ENCODE measurements around the gene KAT6B.

KAT6B gene

DNA sequence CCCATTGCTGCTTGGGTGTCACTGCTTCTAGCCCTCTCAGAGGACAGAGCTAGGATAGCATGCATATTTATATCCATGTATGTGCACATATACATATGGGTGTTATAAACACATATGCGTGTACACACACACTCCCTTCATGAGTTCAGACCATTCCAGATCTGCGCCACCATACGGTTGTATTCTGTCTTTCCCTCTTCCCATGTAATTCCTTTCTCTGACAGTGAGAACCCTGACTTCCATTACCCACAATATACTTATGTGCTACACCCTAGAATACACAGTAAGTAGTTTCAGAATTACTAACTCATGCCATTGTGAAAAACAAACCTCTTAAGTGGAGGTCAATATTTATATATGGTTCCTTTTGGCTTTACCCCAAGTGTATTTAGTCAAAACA lies 168.5 kb downstream of the KAT6B start:
- no peak for DNase-seq

GRCh38 chr10:74995806-74996205 lies 169.4 kb downstream of the KAT6B start:
- DNase-seq: no peak

DNA sequence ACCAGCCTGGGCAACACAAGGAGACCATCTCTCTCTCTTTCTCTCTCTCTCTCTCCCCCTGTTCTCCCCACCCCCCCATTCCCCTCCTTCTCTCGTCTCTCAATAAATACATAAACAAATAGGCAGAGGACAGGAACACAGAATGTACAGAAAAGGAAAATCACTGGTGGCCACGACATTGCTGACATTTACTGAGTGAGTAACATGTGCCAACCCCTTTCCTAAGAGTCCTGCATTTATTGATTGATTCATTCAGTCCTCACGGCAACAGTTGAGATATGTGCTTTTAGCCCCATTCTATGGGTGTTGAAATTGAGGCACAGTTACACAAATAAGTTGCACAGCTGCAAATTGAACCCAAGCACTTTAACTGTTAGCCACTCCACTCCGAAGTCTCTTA lies 170.8 kb downstream of the KAT6B start:
- no peak for DNase-seq

DNA sequence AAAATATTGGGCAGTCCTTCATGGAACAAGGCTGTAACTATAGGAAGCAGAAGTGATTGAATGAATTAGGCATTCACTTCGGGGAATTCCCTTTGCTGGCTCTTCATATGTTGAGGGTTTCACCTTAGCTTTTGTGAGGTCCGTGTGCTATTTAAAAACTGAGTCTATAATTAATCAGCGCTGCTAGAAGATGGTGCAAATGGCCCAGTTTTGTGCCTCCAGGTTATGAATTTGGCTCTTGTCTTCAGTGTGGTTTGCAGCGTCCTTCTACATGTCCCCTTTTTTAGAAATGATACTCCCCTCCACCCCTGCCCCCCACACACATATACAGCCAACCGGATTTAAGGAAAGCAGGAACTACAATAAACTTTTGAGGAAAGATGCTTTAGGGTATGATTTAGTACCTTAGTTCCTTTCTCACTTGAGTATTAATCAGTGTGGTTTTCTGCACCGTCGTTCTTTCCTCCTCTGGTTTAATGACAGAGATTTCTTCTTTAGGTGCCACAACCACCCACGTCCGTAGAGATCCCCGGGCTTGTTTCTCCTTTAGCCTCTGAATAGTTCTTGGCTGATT lies 174.4 kb downstream of the KAT6B start:
- DNase-seq: no peak

DNA sequence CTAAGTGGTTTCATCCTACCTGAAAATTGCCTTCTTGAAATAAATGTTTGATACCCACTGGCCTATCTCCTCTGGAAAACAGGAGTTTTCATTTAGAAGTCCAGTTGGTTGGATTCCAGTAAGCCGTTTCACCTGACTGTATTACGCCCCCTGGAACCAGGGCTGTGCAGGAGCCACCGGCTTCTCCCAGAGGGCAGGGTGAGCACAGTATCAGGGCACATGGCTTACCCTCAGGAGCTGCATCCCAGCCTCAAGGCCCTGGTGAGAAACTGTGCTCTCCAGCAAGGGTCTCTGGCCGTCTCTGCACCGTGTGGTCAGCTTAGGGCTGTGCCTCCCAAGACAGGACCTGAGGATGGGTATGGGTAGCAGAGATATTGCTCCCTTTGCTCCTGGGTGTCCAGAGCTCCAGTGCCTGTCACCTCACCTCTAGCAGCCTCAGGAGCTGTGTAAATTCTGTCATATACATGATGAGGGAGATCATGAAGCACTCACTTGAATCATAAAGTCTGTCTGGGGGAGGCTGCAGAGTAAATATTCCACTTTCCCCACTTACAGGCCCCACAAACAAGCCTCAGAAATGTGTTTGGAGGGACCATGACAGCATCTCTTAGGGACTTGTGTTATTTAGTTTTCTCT lies 175.4 kb downstream of the KAT6B start:
- DNase-seq: no peak

DNA sequence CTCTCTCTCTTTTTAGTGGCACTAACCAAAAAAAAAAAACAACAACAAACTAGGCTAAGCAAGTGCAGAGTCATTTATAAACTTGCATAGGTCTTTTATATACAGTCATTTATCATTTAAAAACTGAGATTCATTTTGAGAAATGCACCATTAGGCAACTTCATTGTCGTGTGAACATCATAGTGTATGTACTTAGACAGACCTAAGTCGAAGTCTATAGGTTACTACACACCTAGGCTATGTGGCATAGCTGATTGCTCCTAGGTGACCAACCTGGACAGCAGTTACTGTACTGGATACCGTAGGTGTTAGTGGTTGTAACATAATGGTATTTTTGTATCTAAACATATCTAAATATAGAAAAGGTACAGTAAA lies 175.9 kb downstream of the KAT6B start:
- no peak for DNase-seq

DNA sequence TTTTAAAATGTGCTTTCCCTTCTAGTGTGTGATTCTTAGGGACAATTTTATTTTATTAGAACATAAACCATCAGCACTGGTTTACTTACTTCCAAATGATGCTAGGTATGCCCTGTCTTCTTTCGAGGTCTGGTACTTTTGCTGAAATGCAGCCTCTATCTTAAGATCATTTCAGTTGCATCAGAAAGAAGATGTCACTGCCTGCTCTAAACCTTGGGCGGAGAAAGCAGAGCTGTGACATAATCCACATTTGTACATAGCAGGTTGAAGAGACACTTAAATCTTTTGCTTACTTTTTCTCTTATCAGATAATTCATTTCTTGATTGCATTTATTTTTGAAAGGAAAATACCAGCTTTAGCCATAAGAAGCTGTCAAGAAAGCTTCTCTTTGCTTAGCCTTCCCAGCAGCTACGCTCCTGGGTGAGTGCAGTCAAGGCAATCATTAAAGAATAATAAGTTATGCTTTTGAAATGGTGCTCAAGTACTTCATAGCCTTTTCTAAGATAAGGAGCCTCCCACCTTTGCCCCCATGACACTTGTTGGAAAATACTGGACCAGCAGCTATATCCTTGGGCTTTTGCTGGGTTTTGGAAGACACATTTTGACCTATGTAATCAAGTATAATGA lies 176.7 kb downstream of the KAT6B start:
- DNase-seq: no peak

- no peak for DNase-seq
These were observed 177.5 kb downstream of the KAT6B start for GRCh38 chr10:75003891-75004290.

GRCh38 chr10:75007646-75008045 lies 181.2 kb downstream of the KAT6B start:
- no peak for DNase-seq

GRCh38 chr10:75008952-75009351 lies 182.6 kb downstream of the KAT6B start:
- DNase-seq: no peak

DNA sequence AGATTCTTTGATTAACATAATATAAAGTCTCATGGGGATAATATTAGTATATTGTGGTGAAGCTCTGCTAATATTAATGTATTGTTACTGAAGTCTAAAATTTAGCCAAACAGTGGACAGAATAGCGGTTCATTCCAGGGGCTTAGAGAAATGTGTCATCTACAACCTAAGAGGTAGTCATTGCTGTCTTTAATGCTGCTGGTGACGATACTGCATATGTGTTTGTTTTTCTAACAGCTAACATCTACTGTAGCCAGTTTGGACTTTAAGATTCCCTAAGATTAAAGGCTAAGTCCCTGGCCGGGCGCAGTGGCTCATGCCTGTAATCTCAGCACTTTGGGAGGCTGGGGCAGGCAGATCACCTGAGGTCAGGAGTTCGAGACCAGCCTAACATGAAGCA lies 183.0 kb downstream of the KAT6B start:
- DNase-seq: no peak

- DNase-seq: no peak
These were observed 184.0 kb downstream of the KAT6B start for GRCh38 chr10:75010373-75010772.

GRCh38 chr10:75011221-75011620 lies 184.8 kb downstream of the KAT6B start:
- no peak for DNase-seq

GRCh38 chr10:75012471-75012870 lies 186.1 kb downstream of the KAT6B start:
- DNase-seq: no peak

DNA sequence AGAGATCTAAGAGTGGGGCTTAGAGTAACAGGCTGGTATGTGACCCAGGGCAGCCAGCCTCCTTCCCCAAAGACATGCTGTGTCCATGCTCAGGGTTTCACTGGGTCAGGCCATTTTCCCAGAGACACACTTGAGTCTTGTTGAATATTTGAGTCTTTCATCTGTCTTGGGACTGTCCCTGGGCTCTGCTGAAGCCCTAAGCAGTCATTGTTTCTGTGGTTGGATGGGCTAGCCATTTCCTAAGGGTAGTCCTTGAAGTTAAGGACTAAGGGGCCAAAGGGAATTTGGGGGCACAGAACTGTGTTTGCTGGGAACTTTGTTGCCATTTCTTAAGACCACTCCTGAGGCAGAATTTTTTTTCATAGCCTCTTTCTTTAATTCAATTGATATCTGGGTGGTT lies 186.6 kb downstream of the KAT6B start:
- no peak for DNase-seq

DNA sequence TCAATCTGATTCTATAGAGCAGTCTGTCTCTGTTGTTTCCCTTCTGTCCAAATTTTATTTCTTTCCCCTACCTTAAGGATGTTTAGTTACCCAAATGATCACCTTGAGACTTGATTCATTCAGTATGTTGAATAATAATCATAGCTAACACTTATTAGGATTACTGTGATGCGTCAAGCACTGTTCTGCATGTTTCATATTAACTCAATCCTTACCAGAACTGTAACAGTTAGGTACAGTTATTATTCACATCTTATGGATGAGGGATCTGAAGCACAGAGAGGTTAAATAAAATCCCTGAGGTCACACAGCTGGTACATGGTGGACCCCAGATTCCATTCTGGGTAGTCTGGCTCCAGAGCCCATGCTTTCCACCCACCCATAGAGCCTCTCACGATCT lies 187.1 kb downstream of the KAT6B start:
- DNase-seq: no peak

GRCh38 chr10:75014516-75015230 lies 188.3 kb downstream of the KAT6B start:
- no peak for DNase-seq

DNA sequence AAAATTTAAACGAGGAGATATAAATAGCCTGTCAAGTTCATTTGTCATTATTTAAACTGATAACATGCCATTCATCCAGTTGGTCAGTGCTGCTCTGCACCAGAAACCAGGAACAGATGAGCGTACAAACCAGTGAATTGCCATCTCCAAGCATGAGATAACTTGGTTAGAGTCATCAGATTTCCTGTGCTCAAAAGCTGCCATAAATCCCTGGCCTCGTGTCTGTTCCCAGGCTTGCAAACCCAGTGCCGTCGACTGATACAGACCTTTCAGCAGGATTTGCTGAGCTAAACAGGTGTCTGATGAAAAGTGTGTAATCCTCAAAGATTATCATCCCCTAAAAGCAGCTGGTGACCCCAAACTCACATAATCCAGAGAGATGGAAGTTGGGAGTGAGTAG lies 189.0 kb downstream of the KAT6B start:
- DNase-seq: no peak

DNA sequence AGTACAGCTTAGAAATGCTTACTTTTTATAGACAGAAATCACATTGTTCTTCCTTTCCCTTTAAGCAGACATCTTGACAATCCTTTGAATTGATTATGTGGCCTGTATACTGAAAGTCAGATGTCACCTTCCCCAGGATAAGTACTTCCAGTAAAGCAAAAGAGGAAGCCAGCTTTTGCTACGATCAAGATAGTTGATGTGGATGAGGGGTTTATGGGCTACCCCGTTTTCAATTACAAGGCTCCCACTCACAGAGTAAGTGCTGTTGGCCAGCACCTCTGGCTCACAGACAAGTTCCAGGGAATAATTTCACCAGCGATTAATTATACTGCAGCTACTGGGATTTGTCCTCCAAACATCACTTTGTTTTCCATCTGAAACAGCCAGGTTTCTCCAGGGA lies 189.9 kb downstream of the KAT6B start:
- DNase-seq: no peak

- DNase-seq: no peak
These were observed 191.9 kb downstream of the KAT6B start for GRCh38 chr10:75018251-75018650.

- no peak for DNase-seq
These were observed 192.4 kb downstream of the KAT6B start for GRCh38 chr10:75018686-75019307.

DNA sequence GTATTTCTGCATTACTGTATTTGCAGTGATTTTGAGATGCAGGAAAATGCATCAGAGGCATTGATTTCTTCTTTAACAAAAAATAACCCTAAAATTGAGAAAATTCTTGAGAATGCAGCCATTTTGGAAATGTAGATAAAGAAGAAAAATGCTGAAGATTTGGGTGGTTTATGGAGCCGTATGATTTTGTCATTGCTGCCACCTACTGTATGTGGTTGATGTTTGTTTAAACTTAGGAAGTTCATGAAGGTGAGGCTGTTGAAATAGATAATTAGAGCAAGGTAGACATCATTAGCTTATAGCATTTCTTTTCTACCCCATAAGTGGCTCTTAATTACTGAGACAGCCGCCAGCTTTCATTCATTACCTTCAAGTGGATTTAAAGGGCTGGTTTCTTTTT lies 193.0 kb downstream of the KAT6B start:
- no peak for DNase-seq

GRCh38 chr10:75020168-75020567 lies 193.8 kb downstream of the KAT6B start:
- DNase-seq: no peak
